Thyroid gland (tissue), 4 donors: ENCODE data around the gene RCVRN.

Experiments used
- POLR2A ChIP-seq, 2 donors: fragments of 450-650 bp; IDR thresholded peaks; one replicate each; pipeline ENCODE4 v1.6.1; 2017; ENCODE audit warnings: antibody characterized with exemption in 2 of 2, mild to moderate bottlenecking in 2 of 2, moderate library complexity in 1 of 2
- TF ChIP-seq, protein P1 (sequence below), 6 experiments: fragments of 200-600 bp in 3 of 6; fragments of 450-650 bp in 3 of 6; sonication (generic) in 3 of 6; IDR thresholded peaks; one replicate each; pipeline ENCODE4 v1.5.1; 2016 to 2019; ENCODE audit warnings: antibody characterized with exemption in 6 of 6, mild to moderate bottlenecking in 2 of 6, inconsistent platforms in 1 of 6, moderate library complexity in 1 of 6

DNA sequence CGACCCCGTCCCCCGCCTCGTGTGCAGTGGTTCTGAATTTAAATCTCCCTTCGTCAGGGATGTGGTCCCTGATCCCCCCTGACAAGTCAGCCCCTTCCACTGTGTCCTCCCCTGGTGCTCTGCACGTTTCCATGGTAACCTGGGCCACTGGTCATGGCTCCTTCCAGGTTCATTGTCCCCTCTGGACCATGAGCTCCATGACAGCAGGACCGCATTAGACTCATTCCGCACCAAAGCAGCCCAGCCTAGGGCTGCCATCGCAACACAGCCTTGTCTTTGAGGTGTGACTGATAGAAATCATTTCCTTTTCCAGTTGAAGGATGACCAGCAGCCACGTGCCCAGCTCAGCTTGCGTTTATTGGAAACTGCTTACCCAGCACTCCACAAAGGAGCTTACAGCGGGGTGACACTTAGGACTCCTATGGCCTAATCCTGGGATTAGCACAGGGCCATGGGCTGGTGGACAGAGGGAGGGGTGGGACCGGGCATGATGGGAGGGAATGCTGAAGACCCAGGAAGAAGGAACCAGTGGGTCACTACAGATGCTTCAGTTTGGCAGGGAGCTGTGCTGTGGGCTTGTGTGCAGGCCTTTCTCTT is 7.6 kb downstream of the RCVRN start:
- no peak for TF ChIP-seq POLR2A (IDR thresholded peaks at IDR 0.05)
- TF ChIP-seq, protein P1, sequence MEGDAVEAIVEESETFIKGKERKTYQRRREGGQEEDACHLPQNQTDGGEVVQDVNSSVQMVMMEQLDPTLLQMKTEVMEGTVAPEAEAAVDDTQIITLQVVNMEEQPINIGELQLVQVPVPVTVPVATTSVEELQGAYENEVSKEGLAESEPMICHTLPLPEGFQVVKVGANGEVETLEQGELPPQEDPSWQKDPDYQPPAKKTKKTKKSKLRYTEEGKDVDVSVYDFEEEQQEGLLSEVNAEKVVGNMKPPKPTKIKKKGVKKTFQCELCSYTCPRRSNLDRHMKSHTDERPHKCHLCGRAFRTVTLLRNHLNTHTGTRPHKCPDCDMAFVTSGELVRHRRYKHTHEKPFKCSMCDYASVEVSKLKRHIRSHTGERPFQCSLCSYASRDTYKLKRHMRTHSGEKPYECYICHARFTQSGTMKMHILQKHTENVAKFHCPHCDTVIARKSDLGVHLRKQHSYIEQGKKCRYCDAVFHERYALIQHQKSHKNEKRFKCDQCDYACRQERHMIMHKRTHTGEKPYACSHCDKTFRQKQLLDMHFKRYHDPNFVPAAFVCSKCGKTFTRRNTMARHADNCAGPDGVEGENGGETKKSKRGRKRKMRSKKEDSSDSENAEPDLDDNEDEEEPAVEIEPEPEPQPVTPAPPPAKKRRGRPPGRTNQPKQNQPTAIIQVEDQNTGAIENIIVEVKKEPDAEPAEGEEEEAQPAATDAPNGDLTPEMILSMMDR (IDR thresholded peaks at IDR 0.05) = no peak
